HCT116 (cell line): ENCODE data around the gene SLC47A2.

Source experiments
- ATF3 ChIP-seq: IDR thresholded peaks from 2 replicates; pipeline ENCODE4 v1.6.1; 2012
- CEBPB ChIP-seq: IDR thresholded peaks from 2 replicates; pipeline ENCODE4 v1.6.1; 2012; ENCODE audit warnings: low read depth
- EZH2 ChIP-seq: fragments of 200-600 bp; sonication (generic); IDR thresholded peaks from 2 replicates; pipeline ENCODE4 v1.6.1; 2017; ENCODE audit warnings: antibody characterized with exemption, mixed run types
- POLR2A ChIP-seq: IDR thresholded peaks from 2 replicates; pipeline ENCODE4 v1.7.0; 2011; ENCODE audit warnings: borderline replicate concordance; ENCODE audit not compliant: insufficient read depth, insufficient read length; ENCODE audit errors: extremely low read depth
- POLR2AphosphoS5 ChIP-seq: IDR thresholded peaks from 2 replicates; pipeline ENCODE4 v1.6.1; 2011; ENCODE audit warnings: mild to moderate bottlenecking, low read depth, low read length, moderate library complexity
- RAD21 ChIP-seq: IDR thresholded peaks from 2 replicates; pipeline ENCODE4 v1.6.1; 2012; ENCODE audit warnings: low read depth, mild to moderate bottlenecking
- SIN3A ChIP-seq: IDR thresholded peaks from 2 replicates; pipeline ENCODE4 v1.6.1; 2012; ENCODE audit warnings: low read depth
- SRF ChIP-seq: IDR thresholded peaks from 2 replicates; pipeline ENCODE4 v1.6.1; 2012; ENCODE audit warnings: low read depth
- ZFX ChIP-seq: fragments of 450-650 bp; IDR thresholded peaks from 2 replicates; pipeline ENCODE4 v1.6.1; 2017
- TF ChIP-seq, protein P1 (sequence below), 3 experiments: fragments of 200-600 bp in 1 of 3; sonication (generic) in 1 of 3; IDR thresholded peaks in 2 of 3; conservative IDR thresholded peaks in 1 of 3; 2 replicates each; pipeline ENCODE4 v1.5.1; 2012 to 2017; ENCODE audit warnings: low read depth in 2 of 3, low read length in 2 of 3, antibody characterized with exemption in 1 of 3, borderline replicate concordance in 1 of 3, control low read depth in 1 of 3, mild to moderate bottlenecking in 1 of 3, mixed read lengths in 1 of 3, mixed run types in 1 of 3, moderate library complexity in 1 of 3; ENCODE audit not compliant: insufficient read depth in 1 of 3
- TF ChIP-seq, protein P2 (sequence below): IDR thresholded peaks from 2 replicates; pipeline ENCODE4 v1.6.1; 2012; ENCODE audit warnings: low read depth
- TF ChIP-seq, protein P3 (sequence below): IDR thresholded peaks from 2 replicates; pipeline ENCODE4 v1.6.1; 2012

- TF ChIP-seq, protein P1, sequence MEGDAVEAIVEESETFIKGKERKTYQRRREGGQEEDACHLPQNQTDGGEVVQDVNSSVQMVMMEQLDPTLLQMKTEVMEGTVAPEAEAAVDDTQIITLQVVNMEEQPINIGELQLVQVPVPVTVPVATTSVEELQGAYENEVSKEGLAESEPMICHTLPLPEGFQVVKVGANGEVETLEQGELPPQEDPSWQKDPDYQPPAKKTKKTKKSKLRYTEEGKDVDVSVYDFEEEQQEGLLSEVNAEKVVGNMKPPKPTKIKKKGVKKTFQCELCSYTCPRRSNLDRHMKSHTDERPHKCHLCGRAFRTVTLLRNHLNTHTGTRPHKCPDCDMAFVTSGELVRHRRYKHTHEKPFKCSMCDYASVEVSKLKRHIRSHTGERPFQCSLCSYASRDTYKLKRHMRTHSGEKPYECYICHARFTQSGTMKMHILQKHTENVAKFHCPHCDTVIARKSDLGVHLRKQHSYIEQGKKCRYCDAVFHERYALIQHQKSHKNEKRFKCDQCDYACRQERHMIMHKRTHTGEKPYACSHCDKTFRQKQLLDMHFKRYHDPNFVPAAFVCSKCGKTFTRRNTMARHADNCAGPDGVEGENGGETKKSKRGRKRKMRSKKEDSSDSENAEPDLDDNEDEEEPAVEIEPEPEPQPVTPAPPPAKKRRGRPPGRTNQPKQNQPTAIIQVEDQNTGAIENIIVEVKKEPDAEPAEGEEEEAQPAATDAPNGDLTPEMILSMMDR (IDR thresholded peaks at IDR 0.05 in 2 of 3, conservative IDR thresholded peaks at IDR 0.05 in 1 of 3; ENCODE audit: borderline replicate concordance in 1 of 3, insufficient read depth in 1 of 3, low read depth in 2 of 3, low read length in 2 of 3) = no peak
- no peak for TF ChIP-seq POLR2AphosphoS5
- TF ChIP-seq, protein P2, sequence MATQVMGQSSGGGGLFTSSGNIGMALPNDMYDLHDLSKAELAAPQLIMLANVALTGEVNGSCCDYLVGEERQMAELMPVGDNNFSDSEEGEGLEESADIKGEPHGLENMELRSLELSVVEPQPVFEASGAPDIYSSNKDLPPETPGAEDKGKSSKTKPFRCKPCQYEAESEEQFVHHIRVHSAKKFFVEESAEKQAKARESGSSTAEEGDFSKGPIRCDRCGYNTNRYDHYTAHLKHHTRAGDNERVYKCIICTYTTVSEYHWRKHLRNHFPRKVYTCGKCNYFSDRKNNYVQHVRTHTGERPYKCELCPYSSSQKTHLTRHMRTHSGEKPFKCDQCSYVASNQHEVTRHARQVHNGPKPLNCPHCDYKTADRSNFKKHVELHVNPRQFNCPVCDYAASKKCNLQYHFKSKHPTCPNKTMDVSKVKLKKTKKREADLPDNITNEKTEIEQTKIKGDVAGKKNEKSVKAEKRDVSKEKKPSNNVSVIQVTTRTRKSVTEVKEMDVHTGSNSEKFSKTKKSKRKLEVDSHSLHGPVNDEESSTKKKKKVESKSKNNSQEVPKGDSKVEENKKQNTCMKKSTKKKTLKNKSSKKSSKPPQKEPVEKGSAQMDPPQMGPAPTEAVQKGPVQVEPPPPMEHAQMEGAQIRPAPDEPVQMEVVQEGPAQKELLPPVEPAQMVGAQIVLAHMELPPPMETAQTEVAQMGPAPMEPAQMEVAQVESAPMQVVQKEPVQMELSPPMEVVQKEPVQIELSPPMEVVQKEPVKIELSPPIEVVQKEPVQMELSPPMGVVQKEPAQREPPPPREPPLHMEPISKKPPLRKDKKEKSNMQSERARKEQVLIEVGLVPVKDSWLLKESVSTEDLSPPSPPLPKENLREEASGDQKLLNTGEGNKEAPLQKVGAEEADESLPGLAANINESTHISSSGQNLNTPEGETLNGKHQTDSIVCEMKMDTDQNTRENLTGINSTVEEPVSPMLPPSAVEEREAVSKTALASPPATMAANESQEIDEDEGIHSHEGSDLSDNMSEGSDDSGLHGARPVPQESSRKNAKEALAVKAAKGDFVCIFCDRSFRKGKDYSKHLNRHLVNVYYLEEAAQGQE = no peak
- no peak for TF ChIP-seq ZFX
- TF ChIP-seq, protein P3, sequence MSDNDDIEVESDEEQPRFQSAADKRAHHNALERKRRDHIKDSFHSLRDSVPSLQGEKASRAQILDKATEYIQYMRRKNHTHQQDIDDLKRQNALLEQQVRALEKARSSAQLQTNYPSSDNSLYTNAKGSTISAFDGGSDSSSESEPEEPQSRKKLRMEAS = no peak
- TF ChIP-seq SIN3A = no peak
- no peak for TF ChIP-seq SRF
- TF ChIP-seq RAD21 = no peak
- no peak for TF ChIP-seq CEBPB
- TF ChIP-seq EZH2 = no peak
- TF ChIP-seq POLR2A = no peak
- TF ChIP-seq ATF3 = no peak
Observed at GRCh38 chr17:19664821-19665181, 51.6 kb downstream of the SLC47A2 start.
